K562 (cell line): Measurements from ENCODE around the gene AGAP1.

Source experiments
- CTCF ChIP-seq, 3 experiments: IDR thresholded peaks in 2 of 3; conservative IDR thresholded peaks in 1 of 3; 2 replicates each; pipeline ENCODE4 v1.5.1; 2011 to 2012; ENCODE audit warnings: low read length in 3 of 3, mild to moderate bottlenecking in 3 of 3, control low read depth in 2 of 3, improper control_type of control experiment in 1 of 3, inconsistent platforms in 1 of 3, low read depth in 1 of 3, mixed read lengths in 1 of 3, moderate library complexity in 1 of 3; ENCODE audit not compliant: insufficient read depth in 2 of 3
- POLR2A ChIP-seq: fragments of 450-650 bp; conservative IDR thresholded peaks from 2 replicates; pipeline ENCODE4 v1.6.1; 2016
- POLR2G ChIP-seq: fragments of 200-400 bp; formaldehyde crosslinking; IDR thresholded peaks from 2 replicates; pipeline ENCODE4 v1.6.1; 2017; ENCODE audit warnings: low read depth, mild to moderate bottlenecking, antibody characterized with exemption, low read length, moderate library complexity
- SOX6 ChIP-seq: fragments of 450-650 bp; IDR thresholded peaks from 2 replicates; pipeline ENCODE4 v1.6.1; 2014; ENCODE audit warnings: mild to moderate bottlenecking
- ZFP36 ChIP-seq: fragments of 150-350 bp; IDR thresholded peaks from 2 replicates; pipeline ENCODE4 v1.6.1; 2018; ENCODE audit warnings: low read length, low read depth; ENCODE audit not compliant: partially characterized antibody
- ZNF121 ChIP-seq: sonication (generic); formaldehyde crosslinking; conservative IDR thresholded peaks from 2 replicates; pipeline ENCODE4 v1.8.0; 2022; ENCODE audit warnings: missing genetic modification reagents

- TF ChIP-seq CTCF (IDR thresholded peaks at IDR 0.05 in 2 of 3, conservative IDR thresholded peaks at IDR 0.05 in 1 of 3; ENCODE audit: insufficient read depth in 2 of 3, low read depth in 1 of 3, low read length in 3 of 3) (no peak), ZNF121 (CRISPR knock-in tag) (no peak), ZFP36 (no peak), SOX6 (no peak), POLR2G (no peak), POLR2A (no peak)
Measured at GRCh38 chr2:236085647-236086046, 591.8 kb downstream of the AGAP1 start.
